Cardiac septum (tissue), 1 donor: ENCODE measurements around the gene GPX4. TPM values are rescaled to one million over a fixed set of nuclear protein-coding genes. Genes with fewer than 3 reads are reported as not detected.

Experiments
- DNase-seq: peaks from one replicate; pipeline ENCODE4 v3.0.0-alpha.2; 2020; ENCODE audit warnings: low spot score
- intact Hi-C: fragments of 100-400 bp; cut with DNase I; formaldehyde crosslinking; loops from one replicate; pipeline ENCODE4 v1.14.0; 2022
- total RNA-seq: library from RNA; stranded (reverse); fragmentation: NEBNext Ultra II Directional; extraction: Animal tissue kit (Norgen Biotek cat#: 25700); gene quantifications from one replicate; pipeline ENCODE4 v1.2.1, GENCODE V29; 2021
- donor health status: DM: no; HTN: no; CAD: no.

Gene GPX4
- total RNA-seq, 1 donor from 2014 or later, result 243 TPM

GRCh38 chr19:1155352-1156304 lies 51.8 kb downstream of the GPX4 start:
- intact Hi-C loops, result loop anchor here (2.0 kb wide), 1 partner anchor 53 kb away; the partner anchor contains the start of gene GPX4
- DNase-seq, result no peak

Other genes with a start within 250 kb of the GPX4 start
- 31.0 TPM for gene CFD, start 244.3 kb upstream of the GPX4 start, total RNA-seq
- gene MED16, start 210.8 kb upstream of the GPX4 start, total RNA-seq, result 27.0 TPM
- not detected for gene RNU6-9, start 210.5 kb upstream of the GPX4 start, total RNA-seq
- 24.5 TPM for gene R3HDM4, start 190.8 kb upstream of the GPX4 start, total RNA-seq
- gene KISS1R, start 186.7 kb upstream of the GPX4 start, total RNA-seq, result not detected
- 7.8 TPM for gene ARID3A, start 178.0 kb upstream of the GPX4 start, total RNA-seq
- gene WDR18, start 119.6 kb upstream of the GPX4 start, total RNA-seq, result 17.6 TPM
- gene GRIN3B, start 103.6 kb upstream of the GPX4 start, total RNA-seq, result not detected
- gene TMEM259, start 82.9 kb upstream of the GPX4 start, total RNA-seq, result 125 TPM
- gene RNU6-2, start 82.5 kb upstream of the GPX4 start, total RNA-seq, result not detected
- 44.8 TPM for gene CNN2, start 77.4 kb upstream of the GPX4 start, total RNA-seq
- gene ABCA7, start 63.9 kb upstream of the GPX4 start, total RNA-seq, result 10.5 TPM
- 3.7 TPM for gene ARHGAP45, start 36.8 kb upstream of the GPX4 start, total RNA-seq
- gene POLR2E, start 8.6 kb upstream of the GPX4 start, total RNA-seq, result 125 TPM
- gene SBNO2, start 70.3 kb downstream of the GPX4 start, total RNA-seq, result 37.3 TPM
- 49.7 TPM for gene STK11, start 101.8 kb downstream of the GPX4 start, total RNA-seq
- 1.9 TPM for gene CBARP, start 134.0 kb downstream of the GPX4 start, total RNA-seq
- gene ATP5F1D, start 137.8 kb downstream of the GPX4 start, total RNA-seq, result 486 TPM
- gene MIDN, start 144.6 kb downstream of the GPX4 start, total RNA-seq, result 97.5 TPM
- gene CIRBP, start 165.3 kb downstream of the GPX4 start, total RNA-seq, result 318 TPM
- 20.0 TPM for gene FAM174C, start 171.5 kb downstream of the GPX4 start, total RNA-seq
- gene EFNA2, start 181.9 kb downstream of the GPX4 start, total RNA-seq, result not detected